ENCODE results near the gene CLCA4.
A peak's percentile ranks its signal among the peaks of the same experiment; 100 is the strongest.
"Not testable (repeated sequence)": the region's sequence is repeated elsewhere in the genome, so short reads cannot be mapped to it uniquely, and the experiment has no call there.

The CLCA4 gene

GRCh38 chr1:86502125-86502646 is 44.7 kb upstream of the CLCA4 start:
- H3K27ac Mint-ChIP-seq = peak overlapping the region; percentile 63
- H3K9me3 Mint-ChIP-seq; H3K36me3 Mint-ChIP-seq (ENCODE audit: low read depth): not testable (repeated sequence)
- peaks cover 19% of the 10 kb centered on the region for H3K27me3 Mint-ChIP-seq (ENCODE audit: low read depth, poor library complexity)
- peak overlapping the region; percentile 89 for H3K4me3 Mint-ChIP-seq
- DNase-seq = peak; percentile 39
- peaks cover 25% of the 10 kb centered on the region for H3K4me1 Mint-ChIP-seq
- TF ChIP-seq, protein P1, sequence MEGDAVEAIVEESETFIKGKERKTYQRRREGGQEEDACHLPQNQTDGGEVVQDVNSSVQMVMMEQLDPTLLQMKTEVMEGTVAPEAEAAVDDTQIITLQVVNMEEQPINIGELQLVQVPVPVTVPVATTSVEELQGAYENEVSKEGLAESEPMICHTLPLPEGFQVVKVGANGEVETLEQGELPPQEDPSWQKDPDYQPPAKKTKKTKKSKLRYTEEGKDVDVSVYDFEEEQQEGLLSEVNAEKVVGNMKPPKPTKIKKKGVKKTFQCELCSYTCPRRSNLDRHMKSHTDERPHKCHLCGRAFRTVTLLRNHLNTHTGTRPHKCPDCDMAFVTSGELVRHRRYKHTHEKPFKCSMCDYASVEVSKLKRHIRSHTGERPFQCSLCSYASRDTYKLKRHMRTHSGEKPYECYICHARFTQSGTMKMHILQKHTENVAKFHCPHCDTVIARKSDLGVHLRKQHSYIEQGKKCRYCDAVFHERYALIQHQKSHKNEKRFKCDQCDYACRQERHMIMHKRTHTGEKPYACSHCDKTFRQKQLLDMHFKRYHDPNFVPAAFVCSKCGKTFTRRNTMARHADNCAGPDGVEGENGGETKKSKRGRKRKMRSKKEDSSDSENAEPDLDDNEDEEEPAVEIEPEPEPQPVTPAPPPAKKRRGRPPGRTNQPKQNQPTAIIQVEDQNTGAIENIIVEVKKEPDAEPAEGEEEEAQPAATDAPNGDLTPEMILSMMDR (IDR thresholded peaks at IDR 0.05) = peak; percentile 56

DNA sequence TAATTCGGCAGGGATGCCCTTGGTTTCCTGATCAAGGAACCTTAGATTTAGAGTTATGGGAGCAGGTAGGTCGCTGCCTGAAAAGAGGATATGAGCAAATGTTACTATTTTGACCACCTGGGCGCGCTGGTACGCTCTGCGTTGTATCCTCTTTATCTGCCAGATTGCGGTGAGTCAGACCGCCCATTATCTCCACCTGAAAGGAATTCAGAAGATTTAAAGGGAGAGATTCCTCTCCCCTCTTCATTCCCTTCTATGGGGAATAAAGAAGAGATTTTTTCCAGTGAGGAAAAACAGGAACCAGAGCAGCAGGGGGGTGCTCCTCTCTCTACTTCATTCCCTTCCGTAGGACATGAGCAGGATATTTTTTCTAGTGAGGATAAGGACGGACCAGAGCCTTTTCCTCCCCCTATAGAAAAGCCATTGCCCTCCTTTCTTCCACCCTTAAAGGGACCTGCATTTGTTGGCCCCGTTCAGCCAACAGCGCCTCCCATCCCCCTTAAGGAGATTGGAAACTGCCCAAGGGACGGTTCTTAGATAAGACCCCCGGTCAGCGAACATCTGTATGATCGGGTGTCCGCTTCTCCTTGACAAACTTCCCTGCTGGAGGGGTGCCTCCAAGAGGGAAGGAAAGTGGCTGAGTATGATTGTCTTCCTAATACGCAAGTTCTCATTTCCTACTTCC is 44.0 kb upstream of the CLCA4 start:
- peak; percentile 11 for DNase-seq
- TF ChIP-seq, protein P1 (IDR thresholded peaks at IDR 0.05) = no peak
- Mint-ChIP-seq H3K27ac (no peak overlapping the region), H3K4me3 (peak overlapping the region; percentile 89), H3K36me3 (ENCODE audit: low read depth) (no peaks in the 10 kb centered on the region), H3K27me3 (ENCODE audit: low read depth, poor library complexity) (peaks cover 19% of the 10 kb centered on the region), H3K4me1 (peaks cover 25% of the 10 kb centered on the region), H3K9me3 (no peaks in the 10 kb centered on the region)

DNA sequence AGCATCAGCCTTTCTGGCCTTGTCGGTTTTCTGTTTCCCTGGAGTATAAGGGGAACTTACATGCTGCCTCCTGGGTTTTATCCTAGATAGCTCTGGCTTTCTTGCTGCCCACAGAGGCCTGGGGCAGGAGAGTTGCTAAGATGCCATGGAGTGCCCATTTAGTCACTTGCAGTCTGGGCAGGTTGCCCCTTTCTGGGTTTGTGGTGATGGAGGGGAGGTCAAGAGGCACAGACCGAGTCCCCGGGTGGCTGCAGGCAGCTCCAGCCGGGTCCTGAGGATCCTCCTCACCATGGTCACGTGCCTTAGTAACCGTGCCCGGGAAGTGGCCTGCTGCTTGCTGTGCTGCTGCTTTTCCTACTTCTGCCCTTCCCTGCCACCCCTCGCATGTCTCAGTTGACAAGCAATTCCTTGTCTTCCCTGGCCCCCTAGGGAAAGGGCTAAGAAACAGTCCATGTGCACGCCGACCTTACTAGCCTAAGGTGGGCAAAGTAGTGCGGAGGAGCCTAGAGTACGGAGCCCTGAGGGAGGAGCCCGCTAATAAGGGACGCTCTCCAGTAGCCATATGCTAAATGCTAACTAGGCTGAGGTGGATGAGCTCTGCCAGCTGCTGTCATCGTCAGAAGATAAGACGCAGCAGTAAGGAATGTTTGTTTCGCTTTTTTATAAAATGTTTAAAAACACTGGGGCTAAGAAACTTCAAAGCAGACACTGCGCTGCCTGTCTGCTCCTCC is 43.3 kb upstream of the CLCA4 start:
- Mint-ChIP-seq H3K4me3 (peak overlapping the region; percentile 89), H3K27me3 (ENCODE audit: low read depth, poor library complexity) (peaks cover 19% of the 10 kb centered on the region), H3K36me3 (ENCODE audit: low read depth) (no peaks in the 10 kb centered on the region), H3K9me3 (no peaks in the 10 kb centered on the region), H3K4me1 (peaks cover 25% of the 10 kb centered on the region), H3K27ac (no peak overlapping the region)
- DNase-seq = peak; percentile 27
- TF ChIP-seq, protein P1 (IDR thresholded peaks at IDR 0.05) = no peak

GRCh38 chr1:86504137-86504479 is 42.8 kb upstream of the CLCA4 start:
- Mint-ChIP-seq H3K27me3 (ENCODE audit: low read depth, poor library complexity) (peaks cover 19% of the 10 kb centered on the region), H3K4me1 (peaks cover 25% of the 10 kb centered on the region), H3K9me3 (no peaks in the 10 kb centered on the region), H3K36me3 (ENCODE audit: low read depth) (no peaks in the 10 kb centered on the region), H3K27ac (no peak overlapping the region), H3K4me3 (no peak overlapping the region)
- TF ChIP-seq, protein P1 (IDR thresholded peaks at IDR 0.05) = no peak
- DNase-seq = no peak

DNA sequence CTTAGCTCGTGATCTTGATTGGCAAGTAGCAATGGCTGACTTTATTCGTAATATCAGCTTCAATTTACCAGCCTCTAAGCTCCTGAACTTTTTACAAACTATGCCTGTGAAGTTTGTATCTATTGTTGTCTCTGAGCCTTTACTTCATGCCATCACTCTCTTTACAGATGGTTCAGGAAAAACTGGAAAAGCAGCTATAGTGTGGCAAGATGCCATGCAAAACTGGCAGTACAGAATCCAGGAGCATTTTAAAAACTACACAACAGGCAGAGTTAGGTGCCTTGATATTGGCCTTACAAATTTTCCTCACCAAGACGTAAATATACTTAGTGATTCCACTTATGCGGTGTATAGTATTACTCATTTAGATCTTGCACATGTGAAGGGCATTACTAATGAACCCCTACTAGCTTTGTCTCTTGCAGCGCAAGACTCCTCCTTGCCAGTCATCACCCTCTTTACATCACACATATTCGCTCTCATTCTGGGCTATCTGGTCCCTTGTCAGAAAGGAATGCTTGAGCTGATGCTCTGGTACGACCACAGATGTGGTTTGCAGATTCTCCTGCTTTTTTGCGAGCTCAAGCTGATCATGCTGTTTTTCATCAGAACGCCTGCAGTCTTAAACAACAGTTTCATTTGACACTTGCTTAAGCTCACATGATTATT is 41.8 kb upstream of the CLCA4 start:
- peaks cover 19% of the 10 kb centered on the region for H3K27me3 Mint-ChIP-seq (ENCODE audit: low read depth, poor library complexity)
- no peaks in the 10 kb centered on the region for H3K36me3 Mint-ChIP-seq (ENCODE audit: low read depth)
- TF ChIP-seq, protein P1 (IDR thresholded peaks at IDR 0.05) = no peak
- peaks cover 25% of the 10 kb centered on the region for H3K4me1 Mint-ChIP-seq
- no peak overlapping the region for H3K27ac Mint-ChIP-seq
- DNase-seq = no peak
- no peak overlapping the region for H3K4me3 Mint-ChIP-seq
- no peaks in the 10 kb centered on the region for H3K9me3 Mint-ChIP-seq
